ENCODE results near the gene CNR2.
A peak's percentile ranks its signal among the peaks of the same experiment; 100 is the strongest.
"Not testable (repeated sequence)": the region's sequence is repeated elsewhere in the genome, so short reads cannot be mapped to it uniquely, and the experiment has no call there.

The CNR2 gene

GRCh38 chr1:23827717-23828116, 85.4 kb downstream of the CNR2 start:
- Histone ChIP-seq H3K36me3 (ENCODE audit: insufficient read depth, low read length) (no peaks in the 10 kb centered on the region), H3K27me3 (ENCODE audit: insufficient read depth, low read length, poor library complexity) (peaks cover 3% of the 10 kb centered on the region), H3K4me3 (ENCODE audit: low read depth in 1 of 2, low read length in 2 of 2) (no peak overlapping the region), H3K4me2 (ENCODE audit: insufficient read depth, low read length) (no peak overlapping the region), H3K4me1 (ENCODE audit: insufficient read depth, low read length) (peaks cover 20% of the 10 kb centered on the region), H4K20me1 (ENCODE audit: insufficient read depth, low read length) (no peaks in the 10 kb centered on the region), H2AFZ (ENCODE audit: low read depth, low read length) (no peak overlapping the region), H3K9ac (ENCODE audit: low read depth, low read length) (no peak overlapping the region), H3K27ac (ENCODE audit: low read length) (no peak overlapping the region), H3K9me3 (ENCODE audit: insufficient read depth, low read length, severe bottlenecking) (no peaks in the 10 kb centered on the region), H3K79me2 (ENCODE audit: insufficient read depth, low read length) (peaks cover 15% of the 10 kb centered on the region)
- no peak for TF ChIP-seq CTCF (IDR thresholded peaks at IDR 0.05; ENCODE audit: borderline replicate concordance, extremely low read depth, low read length, poor library complexity, severe bottlenecking)
- no peak for TF ChIP-seq EZH2 (IDR thresholded peaks at IDR 0.05; ENCODE audit: borderline replicate concordance, low read depth, low read length, severe bottlenecking)
- ATAC-seq (ENCODE audit: insufficient read depth, low read depth) (no peak), DNase-seq (no peak)

GRCh38 chr1:23826590-23826989, 86.6 kb downstream of the CNR2 start:
- H4K20me1 ChIP-seq (ENCODE audit: insufficient read depth, low read length); H3K9me3 ChIP-seq (ENCODE audit: insufficient read depth, low read length, severe bottlenecking); H3K9ac ChIP-seq (ENCODE audit: low read depth, low read length); H3K27me3 ChIP-seq (ENCODE audit: insufficient read depth, low read length, poor library complexity); H3K27ac ChIP-seq (ENCODE audit: low read length); DNase-seq; ATAC-seq (ENCODE audit: insufficient read depth, low read depth); H3K36me3 ChIP-seq (ENCODE audit: insufficient read depth, low read length); H3K4me2 ChIP-seq (ENCODE audit: insufficient read depth, low read length); H3K4me3 ChIP-seq (ENCODE audit: low read depth in 1 of 2, low read length in 2 of 2): not testable (repeated sequence)
- Histone ChIP-seq H2AFZ (ENCODE audit: low read depth, low read length) (0 out of 2 replicates have a peak overlapping the region, but pooled peaks have one; percentile 86), H3K4me1 (ENCODE audit: insufficient read depth, low read length) (peaks cover 20% of the 10 kb centered on the region), H3K79me2 (ENCODE audit: insufficient read depth, low read length) (peaks cover 15% of the 10 kb centered on the region)

GRCh38 chr1:23825762-23826522, 87.2 kb downstream of the CNR2 start:
- DNase-seq (no peak), ATAC-seq (ENCODE audit: insufficient read depth, low read depth) (no peak)
- peaks cover 15% of the 10 kb centered on the region for H3K79me2 ChIP-seq (ENCODE audit: insufficient read depth, low read length)
- H4K20me1 ChIP-seq (ENCODE audit: insufficient read depth, low read length): no peaks in the 10 kb centered on the region
- peak overlapping the region in 1 of 2 experiments; percentile 91; a peak in 3 of 4 replicates for H3K4me3 ChIP-seq (ENCODE audit: low read depth in 1 of 2, low read length in 2 of 2)
- H3K9me3 ChIP-seq (ENCODE audit: insufficient read depth, low read length, severe bottlenecking): no peaks in the 10 kb centered on the region
- H3K36me3 ChIP-seq (ENCODE audit: insufficient read depth, low read length): no peaks in the 10 kb centered on the region
- H3K4me1 ChIP-seq (ENCODE audit: insufficient read depth, low read length): peaks cover 20% of the 10 kb centered on the region
- H3K27me3 ChIP-seq (ENCODE audit: insufficient read depth, low read length, poor library complexity): no peaks in the 10 kb centered on the region
- H3K9ac ChIP-seq (ENCODE audit: low read depth, low read length): peak overlapping the region; percentile 88
- H3K27ac ChIP-seq (ENCODE audit: low read length): peak overlapping the region; percentile 87; the same call in 1 of the 2 replicates
- TF ChIP-seq CTCF (IDR thresholded peaks at IDR 0.05; ENCODE audit: borderline replicate concordance, extremely low read depth, low read length, poor library complexity, severe bottlenecking): no peak
- no peak for TF ChIP-seq EZH2 (IDR thresholded peaks at IDR 0.05; ENCODE audit: borderline replicate concordance, low read depth, low read length, severe bottlenecking)
- H2AFZ ChIP-seq (ENCODE audit: low read depth, low read length): peak overlapping the region; percentile 86
- peak overlapping the region; percentile 86 for H3K4me2 ChIP-seq (ENCODE audit: insufficient read depth, low read length)

- peak; percentile 92 for DNase-seq
- Histone ChIP-seq H3K4me3 (ENCODE audit: low read depth in 1 of 2, low read length in 2 of 2) (peak within 1 kb of the TSS; percentile 89 to 91), H3K79me2 (ENCODE audit: insufficient read depth, low read length) (peaks cover 15% of the 10 kb centered on the region), H4K20me1 (ENCODE audit: insufficient read depth, low read length) (no peaks in the 10 kb centered on the region), H3K9me3 (ENCODE audit: insufficient read depth, low read length, severe bottlenecking) (no peaks in the 10 kb centered on the region), H2AFZ (ENCODE audit: low read depth, low read length) (peak within 1 kb of the TSS; percentile 86), H3K27ac (ENCODE audit: low read length) (peak within 1 kb of the TSS; percentile 87), H3K4me2 (ENCODE audit: insufficient read depth, low read length) (peak within 1 kb of the TSS; percentile 86), H3K4me1 (ENCODE audit: insufficient read depth, low read length) (peaks cover 20% of the 10 kb centered on the region), H3K36me3 (ENCODE audit: insufficient read depth, low read length) (no peaks in the 10 kb centered on the region), H3K9ac (ENCODE audit: low read depth, low read length) (peak within 1 kb of the TSS; percentile 88), H3K27me3 (ENCODE audit: insufficient read depth, low read length, poor library complexity) (no peaks in the 10 kb centered on the region)
- TF ChIP-seq CTCF (IDR thresholded peaks at IDR 0.05; ENCODE audit: borderline replicate concordance, extremely low read depth, low read length, poor library complexity, severe bottlenecking) (no peak), EZH2 (IDR thresholded peaks at IDR 0.05; ENCODE audit: borderline replicate concordance, low read depth, low read length, severe bottlenecking) (no peak)
- ATAC-seq (ENCODE audit: insufficient read depth, low read depth): peak; percentile 98
These were observed 87.9 kb downstream of the CNR2 start, which contains the start of gene HMGCL for GRCh38 chr1:23825076-23825761. Gene HMGCL (minus strand): TSS chr1:23825429. CDS start chr1:23825415, 14 bp downstream.
